Parathyroid adenoma (tissue), 2 donors: ENCODE results near the gene TAF11.

Experiments
- H2AFZ ChIP-seq: fragments of 300-600 bp; sonication (generic); one replicate; pipeline ENCODE4 v1.7.0; 2017; ENCODE audit warnings: antibody characterized with exemption, mild to moderate bottlenecking
- H3K27ac ChIP-seq: fragments of 300-600 bp; sonication (generic); one replicate; pipeline ENCODE4 v1.7.0; 2017
- H3K27me3 ChIP-seq: fragments of 300-600 bp; sonication (generic); one replicate; pipeline ENCODE4 v1.7.0; 2017; ENCODE audit warnings: low read length; ENCODE audit not compliant: control insufficient read depth, insufficient read depth
- H3K36me3 ChIP-seq: fragments of 300-600 bp; sonication (generic); one replicate; pipeline ENCODE4 v1.7.0; 2017; ENCODE audit warnings: low read length; ENCODE audit not compliant: control insufficient read depth, insufficient read depth
- H3K4me1 ChIP-seq: fragments of 300-600 bp; sonication (generic); one replicate; pipeline ENCODE4 v1.7.0; 2017; ENCODE audit warnings: control low read depth
- H3K4me2 ChIP-seq: fragments of 300-600 bp; sonication (generic); one replicate; pipeline ENCODE4 v1.7.0; 2017; ENCODE audit warnings: low read length
- H3K4me3 ChIP-seq: fragments of 300-600 bp; sonication (generic); one replicate; pipeline ENCODE4 v1.7.0; 2017; ENCODE audit warnings: low read depth, low read length
- H3K79me2 ChIP-seq: fragments of 300-600 bp; sonication (generic); one replicate; pipeline ENCODE4 v1.7.0; 2017; ENCODE audit warnings: control low read depth
- H3K9ac ChIP-seq: fragments of 300-600 bp; sonication (generic); one replicate; pipeline ENCODE4 v1.7.0; 2017; ENCODE audit warnings: mild to moderate bottlenecking
- H3K9me3 ChIP-seq: fragments of 300-600 bp; sonication (generic); one replicate; pipeline ENCODE4 v1.7.0; 2017; ENCODE audit warnings: low read length; ENCODE audit not compliant: control insufficient read depth
- CTCF ChIP-seq: fragments of 300-600 bp; sonication (generic); IDR thresholded peaks from one replicate; pipeline ENCODE4 v1.7.0; 2017; ENCODE audit warnings: antibody characterized with exemption, mild to moderate bottlenecking
- donor health status: primary hyperparathyroidism.

Gene TAF11

GRCh38 chr6:34836451-34836850, 51.4 kb downstream of the TAF11 start:
- no peak overlapping the region for H3K9ac ChIP-seq
- no peaks in the 10 kb centered on the region for H3K9me3 ChIP-seq
- no peak for TF ChIP-seq CTCF
- H3K79me2 ChIP-seq = peaks cover 9% of the 10 kb centered on the region
- H3K4me3 ChIP-seq = no peak overlapping the region
- no peak overlapping the region for H3K27ac ChIP-seq
- no peak overlapping the region for H3K4me2 ChIP-seq
- no peaks in the 10 kb centered on the region for H3K4me1 ChIP-seq
- H2AFZ ChIP-seq = no peak overlapping the region
- H3K36me3 ChIP-seq = no peaks in the 10 kb centered on the region
- H3K27me3 ChIP-seq = no peaks in the 10 kb centered on the region

GRCh38 chr6:34836008-34836407, 51.8 kb downstream of the TAF11 start:
- H3K27ac ChIP-seq = no peak overlapping the region
- H3K27me3 ChIP-seq = no peaks in the 10 kb centered on the region
- H3K36me3 ChIP-seq = no peaks in the 10 kb centered on the region
- no peak for TF ChIP-seq CTCF
- H3K4me1 ChIP-seq = no peaks in the 10 kb centered on the region
- H3K9ac ChIP-seq = no peak overlapping the region
- H3K4me2 ChIP-seq = no peak overlapping the region
- no peak overlapping the region for H3K4me3 ChIP-seq
- H2AFZ ChIP-seq = no peak overlapping the region
- no peaks in the 10 kb centered on the region for H3K9me3 ChIP-seq
- peaks cover 9% of the 10 kb centered on the region for H3K79me2 ChIP-seq

GRCh38 chr6:34834789-34835518, 52.9 kb downstream of the TAF11 start:
- Histone ChIP-seq H3K27ac (no peak overlapping the region), H3K4me3 (no peak overlapping the region), H3K4me2 (no peak overlapping the region), H3K79me2 (peaks cover 9% of the 10 kb centered on the region), H3K36me3 (no peaks in the 10 kb centered on the region), H3K9ac (no peak overlapping the region), H3K27me3 (no peaks in the 10 kb centered on the region), H3K4me1 (no peaks in the 10 kb centered on the region), H2AFZ (no peak overlapping the region), H3K9me3 (no peaks in the 10 kb centered on the region)
- TF ChIP-seq CTCF = no peak

- no peaks in the 10 kb centered on the region for H3K27me3 ChIP-seq
- H3K9ac ChIP-seq = no peak overlapping the region
- H3K4me2 ChIP-seq = no peak overlapping the region
- no peak overlapping the region for H2AFZ ChIP-seq
- no peak for TF ChIP-seq CTCF
- H3K4me3 ChIP-seq = no peak overlapping the region
- no peaks in the 10 kb centered on the region for H3K36me3 ChIP-seq
- H3K9me3 ChIP-seq = no peaks in the 10 kb centered on the region
- H3K4me1 ChIP-seq = no peaks in the 10 kb centered on the region
- H3K27ac ChIP-seq = no peak overlapping the region
- H3K79me2 ChIP-seq = peaks cover 9% of the 10 kb centered on the region
Measured at GRCh38 chr6:34832942-34833341, 54.9 kb downstream of the TAF11 start.

- H3K27me3 ChIP-seq = no peaks in the 10 kb centered on the region
- no peak overlapping the region for H3K4me2 ChIP-seq
- TF ChIP-seq CTCF = no peak
- no peak overlapping the region for H3K27ac ChIP-seq
- H3K4me3 ChIP-seq = no peak overlapping the region
- H3K4me1 ChIP-seq = no peaks in the 10 kb centered on the region
- no peak overlapping the region for H3K9ac ChIP-seq
- no peaks in the 10 kb centered on the region for H3K9me3 ChIP-seq
- H3K79me2 ChIP-seq = no peaks in the 10 kb centered on the region
- H3K36me3 ChIP-seq = no peaks in the 10 kb centered on the region
- no peak overlapping the region for H2AFZ ChIP-seq
Measured at GRCh38 chr6:34829137-34829536, 58.7 kb downstream of the TAF11 start.
